GM19452 (cell line): ENCODE data around the gene CCDC197.

Experiments
- ATAC-seq: cut with Tn5 transposase; IDR thresholded peaks from one replicate; pipeline ENCODE4 v1.9.1; 2021; ENCODE audit not compliant: unreplicated experiment

The CCDC197 gene

GRCh38 chr14:93998871-93999403, 1.8 kb downstream of the CCDC197 start:
- ATAC-seq, result no peak

GRCh38 chr14:93999573-93999972, 2.5 kb downstream of the CCDC197 start:
- ATAC-seq, result no peak

- ATAC-seq, result no peak
Measured at GRCh38 chr14:94000267-94000666, 3.2 kb downstream of the CCDC197 start.

- no peak for ATAC-seq
Measured at GRCh38 chr14:94001016-94001415, 3.9 kb downstream of the CCDC197 start.

DNA sequence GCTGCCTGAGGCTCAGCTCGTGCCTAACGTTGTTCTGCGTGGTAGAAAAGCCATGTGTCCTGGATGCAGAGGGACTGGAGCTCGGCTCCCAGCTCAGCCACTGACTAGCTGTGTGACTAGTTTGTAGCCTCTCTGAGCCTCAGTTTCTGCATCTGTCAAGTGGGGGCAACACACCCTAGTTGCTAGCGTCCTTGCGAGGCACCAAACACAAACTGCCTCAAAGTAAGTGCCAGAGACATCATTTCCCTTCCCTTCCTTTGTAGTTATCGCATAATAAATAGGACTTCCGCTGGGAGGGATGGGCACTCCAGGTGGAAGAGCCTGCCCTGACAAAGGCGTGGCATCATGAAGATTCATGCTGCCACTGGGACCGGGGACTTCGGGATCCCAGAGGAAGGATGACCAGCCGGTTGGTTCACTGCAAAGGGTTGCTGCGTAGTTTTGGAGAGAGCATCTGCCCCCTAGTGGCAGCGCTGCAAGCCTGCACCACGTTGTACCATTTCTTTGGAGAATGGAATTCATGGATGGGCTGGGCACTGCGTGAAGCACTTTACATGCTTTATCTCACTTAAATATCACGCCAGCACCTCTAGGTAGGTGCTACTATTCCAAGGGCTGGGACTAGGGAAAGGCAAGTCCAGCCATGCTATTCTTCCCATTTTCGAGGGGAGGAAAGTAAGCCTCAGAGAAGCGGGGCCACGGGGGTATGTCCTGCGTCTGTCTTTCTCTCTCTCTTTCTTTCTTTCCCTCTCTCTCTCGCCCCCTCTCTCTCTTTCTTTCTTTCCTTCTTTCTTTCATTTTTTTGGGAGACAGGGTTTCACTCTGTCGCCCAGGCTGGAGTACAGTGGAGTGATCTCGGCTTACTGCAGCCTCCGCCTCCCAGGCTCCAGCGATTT, 4.6 kb downstream of the CCDC197 start:
- ATAC-seq, result peak; percentile 68

- no peak for ATAC-seq
Measured at GRCh38 chr14:94003397-94003796, 6.3 kb downstream of the CCDC197 start.

GRCh38 chr14:94004015-94004414, 6.9 kb downstream of the CCDC197 start:
- ATAC-seq, result no peak

- ATAC-seq, result no peak
Measured at GRCh38 chr14:94005324-94006073, 8.4 kb downstream of the CCDC197 start.

DNA sequence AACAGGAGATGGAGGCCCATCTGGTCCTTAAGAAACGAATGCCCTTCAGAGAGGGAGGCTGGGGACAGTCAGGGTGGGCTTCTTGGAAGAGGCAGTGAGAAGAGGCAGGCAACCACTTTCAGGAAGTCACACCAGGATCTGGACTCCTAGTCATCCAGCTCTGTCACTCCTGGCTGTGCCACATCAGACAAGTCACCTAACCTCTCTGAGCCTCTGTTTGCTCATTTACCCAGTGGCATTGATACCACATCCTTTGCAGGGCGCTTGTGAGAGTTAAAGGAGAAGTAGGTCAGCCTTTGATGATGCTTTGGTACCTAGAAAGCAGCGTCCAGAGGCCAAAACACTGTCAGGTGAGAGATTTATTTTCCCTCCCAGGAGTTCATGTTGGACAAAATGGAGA, 11.1 kb downstream of the CCDC197 start:
- ATAC-seq, result no peak

DNA sequence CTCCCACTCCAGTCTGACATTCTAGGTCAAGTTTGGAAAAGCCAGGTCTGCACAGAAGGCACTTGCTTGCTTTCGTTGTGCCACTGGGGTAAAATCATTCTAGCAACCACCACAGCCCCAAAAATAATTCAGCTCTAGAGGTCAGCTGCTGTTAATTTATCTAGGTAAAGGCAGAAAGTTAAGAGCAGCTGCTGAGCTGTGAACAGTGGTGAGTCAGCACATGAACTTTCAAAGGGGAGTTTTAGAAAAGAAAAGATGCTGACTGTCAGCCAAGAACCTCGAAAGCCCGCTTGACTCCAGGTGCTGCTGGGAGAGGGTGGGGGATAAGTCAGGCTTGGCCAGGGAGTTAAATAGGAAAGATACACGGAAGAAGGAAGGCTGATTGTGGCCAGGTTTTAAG, 12.7 kb downstream of the CCDC197 start:
- peak; percentile 56 for ATAC-seq

DNA sequence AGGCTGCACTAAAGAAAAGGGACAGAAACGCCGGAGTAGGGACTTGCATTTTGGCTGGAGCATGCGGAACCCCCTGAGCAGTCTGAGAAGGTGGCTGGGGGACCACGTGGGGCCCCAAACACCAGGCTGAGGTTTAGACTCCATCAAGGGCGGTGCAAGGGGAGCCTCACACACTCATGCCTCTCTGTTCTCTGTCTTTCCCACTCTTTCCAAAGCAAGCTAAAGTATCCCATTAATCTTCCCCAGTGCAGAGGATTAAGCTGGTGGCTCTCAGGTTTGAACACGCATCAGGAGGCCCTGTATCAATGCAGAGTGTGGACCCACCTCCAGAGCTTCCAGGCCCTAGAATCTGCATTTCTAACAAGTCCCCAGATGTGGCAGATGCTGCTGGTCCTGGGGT, 13.5 kb downstream of the CCDC197 start:
- no peak for ATAC-seq

- no peak for ATAC-seq
Measured at GRCh38 chr14:94011795-94012194, 14.7 kb downstream of the CCDC197 start.

DNA sequence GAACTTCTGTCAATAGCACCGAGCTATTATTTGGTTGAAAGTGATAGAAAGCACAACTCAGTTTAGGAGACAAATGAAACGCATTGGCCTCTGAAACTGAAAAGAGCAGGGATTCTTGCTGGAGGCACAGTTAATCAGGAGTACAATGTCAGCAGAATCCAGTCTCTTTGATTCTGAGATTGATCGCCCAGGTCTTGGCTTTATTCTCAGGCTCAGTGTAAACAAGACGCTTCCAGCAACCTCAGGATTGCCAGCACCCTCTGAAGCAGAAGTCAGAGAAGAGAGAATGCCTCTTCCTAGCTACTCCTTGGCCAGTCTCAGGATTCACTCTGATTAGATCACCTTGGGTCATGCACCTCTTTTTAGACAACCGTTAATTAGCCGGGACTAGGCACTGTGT, 17.3 kb downstream of the CCDC197 start:
- no peak for ATAC-seq

DNA sequence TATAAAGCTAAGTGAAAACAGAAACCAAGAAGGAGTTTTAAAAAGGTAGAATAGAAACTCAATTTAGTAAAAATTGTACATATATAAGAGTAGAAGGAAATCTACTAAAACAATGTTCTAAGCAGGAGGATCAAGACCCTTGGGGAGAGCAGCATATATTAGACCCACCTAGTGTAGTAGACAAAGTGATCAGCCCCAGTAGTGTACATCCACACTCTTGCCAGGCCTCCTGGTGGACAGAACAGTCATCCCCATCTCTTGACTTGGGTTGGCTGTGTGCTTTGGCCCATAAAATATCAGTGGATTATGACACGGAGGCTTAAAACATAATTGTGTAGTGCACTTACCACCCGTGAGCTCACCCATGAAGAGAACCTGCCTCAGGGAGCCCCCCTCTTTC, 18.1 kb downstream of the CCDC197 start:
- ATAC-seq, result no peak

- ATAC-seq, result no peak
Measured at GRCh38 chr14:94016446-94016976, 19.4 kb downstream of the CCDC197 start.

DNA sequence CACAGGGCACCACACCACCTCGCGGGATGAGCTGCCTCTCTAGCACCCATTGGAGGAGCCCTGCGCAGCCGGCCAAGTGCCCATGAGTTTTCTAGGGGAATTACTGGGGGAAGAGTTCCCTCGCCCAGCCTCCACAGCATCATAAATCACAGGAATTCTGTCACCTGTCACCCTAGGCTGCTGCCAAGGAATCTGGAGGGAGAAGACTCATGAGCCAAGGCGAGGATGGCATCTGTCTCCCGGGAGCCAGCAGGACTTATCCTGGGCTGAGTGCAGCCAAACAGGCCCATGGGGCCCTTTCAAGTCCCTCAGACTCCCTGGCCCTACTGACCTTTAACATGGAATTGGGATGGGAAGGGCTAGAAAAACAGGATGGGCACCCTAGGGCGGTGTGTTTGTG, 21.2 kb downstream of the CCDC197 start:
- no peak for ATAC-seq

GRCh38 chr14:94019329-94019728, 22.2 kb downstream of the CCDC197 start:
- ATAC-seq, result no peak

DNA sequence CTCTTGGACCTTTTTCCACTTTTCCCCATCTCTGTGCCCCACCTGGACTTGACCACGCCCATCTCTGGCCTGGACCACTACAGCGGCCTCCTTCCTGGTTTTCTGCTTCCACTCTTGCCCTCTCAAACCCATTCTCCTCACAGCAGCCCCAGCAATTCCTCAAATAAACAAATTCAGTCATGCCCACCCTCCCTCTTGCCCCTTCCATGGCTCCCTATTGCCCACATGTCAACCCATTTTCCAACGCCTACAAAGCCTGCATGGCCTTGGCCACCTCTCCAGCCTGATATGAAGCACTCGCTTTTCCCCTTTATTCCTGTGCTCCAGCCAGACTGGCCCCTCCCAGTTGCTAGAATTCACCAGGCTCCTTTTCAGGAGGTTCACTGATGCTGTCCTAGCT, 23.2 kb downstream of the CCDC197 start:
- no peak for ATAC-seq

DNA sequence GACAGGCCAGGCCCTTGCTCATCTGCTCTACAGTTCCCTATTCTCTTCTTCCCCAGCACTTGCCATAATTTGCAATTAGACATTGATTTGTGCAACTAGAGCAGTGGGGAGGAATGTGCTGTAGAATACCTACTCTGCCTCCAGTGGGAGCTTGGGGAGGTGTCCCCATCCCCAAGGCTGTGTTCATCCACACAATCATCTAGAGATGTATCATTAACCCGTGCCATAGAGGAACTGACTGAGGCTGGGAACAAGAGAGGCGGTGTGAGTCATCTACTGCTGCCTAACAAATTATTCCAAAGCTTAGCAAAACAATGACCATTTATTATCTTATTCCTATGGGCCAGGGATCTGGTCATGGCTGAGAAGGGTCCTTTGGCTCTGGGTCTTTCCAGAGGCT, 23.9 kb downstream of the CCDC197 start:
- no peak for ATAC-seq

DNA sequence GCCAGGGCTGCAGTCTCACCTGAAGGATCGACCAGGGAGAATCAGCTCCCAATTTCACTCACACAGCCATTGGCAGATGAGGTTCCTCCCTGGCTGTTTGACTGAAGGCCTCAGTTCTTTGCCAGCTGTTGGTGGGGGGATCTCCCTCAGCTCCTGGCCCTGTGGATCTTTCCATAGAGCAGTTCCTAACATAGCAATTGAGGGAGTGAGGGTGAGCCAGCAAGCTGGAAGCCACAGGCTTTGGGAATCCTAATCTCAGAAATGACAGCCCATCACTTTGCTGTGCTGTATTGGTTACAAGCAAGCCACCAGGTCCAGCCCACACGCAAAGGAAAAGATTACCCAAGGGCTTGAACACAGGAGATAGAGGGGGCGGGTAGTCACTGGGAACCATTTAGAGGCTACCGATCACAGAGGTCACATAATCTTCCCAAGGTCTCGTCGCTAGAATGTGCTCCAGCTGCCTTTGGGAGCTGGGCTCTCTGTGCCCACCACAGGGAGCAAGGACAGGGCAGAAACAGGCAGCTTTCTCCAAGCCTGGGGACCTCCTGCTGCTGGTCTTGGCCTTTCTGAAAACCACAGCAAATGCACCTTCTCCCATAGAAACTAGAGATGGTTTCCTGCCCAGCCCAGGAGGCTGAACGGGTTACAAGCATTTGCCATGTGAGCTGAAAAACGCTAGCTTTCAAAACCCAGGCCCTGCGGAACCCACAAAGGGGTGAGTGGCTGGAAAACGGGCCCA, 24.5 kb downstream of the CCDC197 start:
- no peak for ATAC-seq
